Activated T-helper 2 cell treated with anti-CD3 and anti-CD28 coated beads, Interferon-gamma antibody, Interleukin-2, Interleukin-4, amounts not matched to agents 10 μg/mL and 5 μg/mL and 100 μg/mL, durations not matched to agents 14 hours and 24 hours and 36 hours (primary cell): Measurements from ENCODE around the gene GRIK3. TPM values are rescaled to one million over a fixed set of nuclear protein-coding genes. Genes with fewer than 3 reads are reported as not detected.

Experiments
- DNase-seq: peaks from one replicate; pipeline ENCODE4 v3.0.0; 2021; ENCODE audit warnings: low spot score
- H3K27ac Mint-ChIP-seq: one replicate; pipeline ENCODE4 v1.8.0; 2021; ENCODE audit warnings: mixed read lengths
- H3K27me3 Mint-ChIP-seq: one replicate; pipeline ENCODE4 v1.8.0; 2021; ENCODE audit warnings: low read depth, mixed read lengths
- H3K36me3 Mint-ChIP-seq: one replicate; pipeline ENCODE4 v1.8.0; 2021; ENCODE audit warnings: low read depth, mixed read lengths
- H3K4me1 Mint-ChIP-seq: one replicate; pipeline ENCODE4 v1.8.0; 2021; ENCODE audit warnings: low read depth, mixed read lengths
- H3K4me3 Mint-ChIP-seq: one replicate; pipeline ENCODE4 v1.8.0; 2021; ENCODE audit warnings: low read depth, mild to moderate bottlenecking, moderate library complexity, mixed read lengths
- H3K9me3 Mint-ChIP-seq: one replicate; pipeline ENCODE4 v1.8.0; 2021; ENCODE audit warnings: mixed read lengths
- intact Hi-C: fragments of 100-400 bp; cut with micrococcal nuclease; formaldehyde crosslinking; loops from one replicate; pipeline ENCODE4 v1.15.1; 2023
- total RNA-seq: library from RNA; stranded (reverse); gene quantifications from 2 replicates; pipeline ENCODE4 v1.2.3, GENCODE V29; 2022

Gene GRIK3
- total RNA-seq, 1 donor from 2014 or later: not detected

DNA sequence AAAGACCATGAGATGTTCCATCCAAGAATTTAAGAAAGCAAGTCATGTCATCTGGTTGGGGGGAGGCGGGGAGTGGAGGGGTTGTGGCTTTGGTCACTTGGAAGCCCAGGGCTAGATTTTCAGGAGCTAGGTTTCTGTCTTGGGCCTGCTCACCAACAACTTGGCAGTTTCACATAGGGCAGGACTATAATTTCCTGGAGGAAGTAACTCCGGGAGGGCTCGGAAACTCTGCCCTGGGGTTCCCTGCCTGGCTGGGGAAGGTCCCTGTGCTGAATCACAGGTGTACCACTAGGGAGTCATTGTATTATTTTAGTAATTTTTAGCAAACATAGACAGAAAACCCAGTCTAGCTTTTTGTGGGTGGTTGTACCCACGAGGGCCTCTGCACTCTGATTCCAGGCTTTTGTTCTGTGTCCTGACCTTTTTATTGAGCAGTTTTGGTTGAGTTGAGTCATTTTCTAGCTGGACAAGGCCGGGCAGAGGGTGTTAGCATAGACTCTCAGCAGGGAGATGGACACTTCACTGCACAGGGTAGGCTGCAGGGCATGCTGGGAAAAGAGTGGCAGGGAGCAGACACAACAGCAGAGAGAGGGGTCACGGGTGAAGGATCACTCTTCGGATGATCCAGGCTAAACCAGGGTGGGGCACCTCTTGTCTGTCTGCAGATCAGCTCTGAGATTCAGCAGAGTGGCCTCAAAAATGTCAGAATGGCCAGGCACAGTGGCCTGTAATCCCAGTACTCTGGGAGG is 144.7 kb downstream of the GRIK3 start:
- DNase-seq: peak; percentile 3
- Mint-ChIP-seq H3K4me1 (no peaks in the 10 kb centered on the region), H3K36me3 (no peaks in the 10 kb centered on the region), H3K9me3 (no peaks in the 10 kb centered on the region), H3K27me3 (no peaks in the 10 kb centered on the region), H3K27ac (no peak overlapping the region), H3K4me3 (no peak overlapping the region)
- intact Hi-C loops: no loop called here

DNA sequence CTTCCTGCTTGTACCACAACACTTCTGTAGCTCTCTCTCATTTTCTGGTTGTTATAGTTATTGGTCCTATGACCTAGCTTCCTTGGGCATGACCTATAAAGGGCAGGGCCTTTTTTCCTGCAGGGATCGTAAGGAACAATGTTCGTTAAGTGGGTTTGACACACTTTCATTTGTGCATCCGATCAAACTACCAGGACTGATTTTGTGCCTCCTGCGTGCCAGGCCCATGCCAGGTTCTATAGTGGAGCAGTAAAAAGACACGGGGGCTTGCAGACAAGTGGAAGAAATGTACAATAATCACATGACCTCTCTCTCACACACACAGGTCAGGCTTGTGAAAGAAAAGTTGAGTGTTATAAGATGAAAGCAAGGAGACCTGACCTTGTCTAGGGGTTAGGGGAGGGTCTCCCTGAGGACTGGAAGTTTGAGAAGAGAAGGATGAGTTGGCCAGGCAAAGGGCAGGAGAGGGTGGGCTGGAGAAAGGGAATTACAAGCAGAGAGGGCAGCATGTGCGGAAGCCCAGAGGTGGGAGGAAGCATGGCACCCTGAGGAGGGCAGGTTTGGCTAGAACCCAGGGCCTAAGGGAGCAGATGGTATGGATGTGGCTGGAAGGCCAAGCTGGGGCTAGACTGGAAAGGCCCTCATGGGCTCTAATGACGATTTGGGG is 145.4 kb downstream of the GRIK3 start:
- Mint-ChIP-seq H3K36me3 (no peaks in the 10 kb centered on the region), H3K4me3 (no peak overlapping the region), H3K4me1 (no peaks in the 10 kb centered on the region), H3K9me3 (no peaks in the 10 kb centered on the region), H3K27ac (no peak overlapping the region), H3K27me3 (no peaks in the 10 kb centered on the region)
- intact Hi-C loops: no loop called here
- DNase-seq: no peak

DNA sequence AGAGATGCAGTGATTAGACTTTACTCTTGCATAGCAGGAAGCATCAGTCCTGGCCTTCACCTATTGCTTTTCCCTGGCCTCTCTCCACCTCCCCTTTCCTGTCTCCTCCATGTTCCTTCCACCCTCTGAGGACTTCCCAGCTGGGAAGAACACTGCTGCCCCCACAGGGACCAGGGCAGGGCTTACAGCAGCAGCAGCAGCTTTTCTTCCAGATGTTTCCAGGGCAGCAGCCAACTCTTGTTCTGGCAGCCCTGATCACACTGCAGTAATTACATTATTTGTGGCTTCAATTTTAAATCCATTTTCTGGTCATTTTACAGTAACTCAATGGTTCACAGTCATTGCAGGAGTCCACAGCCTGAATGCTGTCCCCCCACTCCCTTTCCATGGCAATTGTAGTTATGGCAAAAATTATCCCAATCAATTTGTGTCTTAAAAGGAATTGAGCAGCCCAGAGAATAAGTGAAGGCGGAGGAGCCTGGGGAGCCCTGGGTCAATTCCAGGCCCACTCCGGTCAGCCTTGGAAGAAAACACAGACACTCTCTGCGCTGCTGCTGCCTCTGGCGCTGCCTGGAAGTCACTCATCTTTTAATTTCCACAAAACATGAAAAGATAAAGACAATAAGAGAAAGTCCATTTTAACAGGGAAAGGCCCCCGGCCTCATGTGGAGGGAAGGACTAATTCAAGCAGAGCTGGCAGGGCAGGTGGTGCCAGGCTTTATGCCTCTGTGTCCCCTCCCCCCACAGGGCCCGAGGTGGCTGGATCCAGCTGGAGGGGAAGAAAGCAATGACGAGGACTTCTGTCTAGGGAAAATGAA is 148.6 kb downstream of the GRIK3 start:
- Mint-ChIP-seq H3K4me3 (no peak overlapping the region), H3K36me3 (no peaks in the 10 kb centered on the region), H3K4me1 (no peaks in the 10 kb centered on the region), H3K9me3 (no peaks in the 10 kb centered on the region), H3K27ac (no peak overlapping the region), H3K27me3 (no peaks in the 10 kb centered on the region)
- DNase-seq: peak; percentile 3
- intact Hi-C loops: no loop called here

DNA sequence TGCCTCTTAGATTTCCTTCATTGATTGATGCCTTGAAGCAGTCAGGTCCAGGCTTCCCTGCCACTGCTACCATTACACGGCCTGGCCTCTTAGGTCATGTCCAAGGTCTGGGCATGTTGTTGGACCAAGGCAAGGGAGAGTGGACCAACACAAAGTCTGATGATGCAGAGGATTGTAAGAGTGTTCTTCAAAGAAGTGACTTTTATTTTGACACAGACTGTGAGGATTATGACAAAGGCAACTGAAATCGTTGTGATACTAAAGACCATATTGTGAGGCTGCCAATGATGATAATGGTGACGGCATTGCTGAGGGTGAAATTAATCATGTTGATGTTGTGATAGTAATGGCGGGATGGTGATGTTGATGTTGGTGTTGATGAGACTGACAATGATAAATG is 149.5 kb downstream of the GRIK3 start:
- Mint-ChIP-seq H3K27me3 (no peaks in the 10 kb centered on the region), H3K36me3 (no peaks in the 10 kb centered on the region), H3K27ac (no peak overlapping the region), H3K4me3 (no peak overlapping the region), H3K4me1 (no peaks in the 10 kb centered on the region), H3K9me3 (no peaks in the 10 kb centered on the region)
- DNase-seq: no peak
- intact Hi-C loops: no loop called here

DNA sequence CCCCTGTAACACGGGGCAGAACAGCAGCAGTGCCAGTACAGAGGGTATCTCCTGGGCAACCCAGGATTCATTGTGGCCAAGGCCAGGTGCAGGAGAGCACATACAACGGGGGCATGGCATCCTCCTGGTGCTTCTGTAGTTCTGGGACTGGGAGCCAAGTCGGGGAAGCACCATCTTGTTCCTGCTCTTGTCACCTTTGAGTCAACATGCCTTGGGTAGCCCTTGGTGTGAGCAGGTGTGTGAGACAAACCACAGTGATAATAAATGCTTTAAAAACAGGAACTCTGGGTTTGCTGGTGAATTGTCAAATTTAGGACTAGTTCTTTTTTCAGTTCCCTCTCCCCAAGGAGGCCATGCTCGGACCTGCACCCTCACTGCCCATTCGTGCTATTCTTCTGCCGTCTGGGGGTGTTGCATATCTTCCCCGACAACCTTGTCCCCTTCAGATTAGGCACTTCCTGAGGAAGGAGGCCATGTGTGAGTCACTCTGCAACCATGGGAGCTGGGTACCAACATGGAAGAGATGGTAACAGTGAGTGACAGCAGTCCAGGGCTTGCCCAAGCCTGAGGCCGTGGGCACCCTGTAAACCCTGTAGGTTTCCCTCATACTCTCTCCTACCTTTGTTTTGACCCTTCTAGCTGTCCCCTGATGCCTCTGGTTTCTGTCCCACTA is 150.2 kb downstream of the GRIK3 start:
- Mint-ChIP-seq H3K9me3 (no peaks in the 10 kb centered on the region), H3K27me3 (no peaks in the 10 kb centered on the region), H3K36me3 (no peaks in the 10 kb centered on the region), H3K4me1 (no peaks in the 10 kb centered on the region), H3K27ac (no peak overlapping the region), H3K4me3 (no peak overlapping the region)
- peak; percentile 4 for DNase-seq
- intact Hi-C loops: no loop called here

DNA sequence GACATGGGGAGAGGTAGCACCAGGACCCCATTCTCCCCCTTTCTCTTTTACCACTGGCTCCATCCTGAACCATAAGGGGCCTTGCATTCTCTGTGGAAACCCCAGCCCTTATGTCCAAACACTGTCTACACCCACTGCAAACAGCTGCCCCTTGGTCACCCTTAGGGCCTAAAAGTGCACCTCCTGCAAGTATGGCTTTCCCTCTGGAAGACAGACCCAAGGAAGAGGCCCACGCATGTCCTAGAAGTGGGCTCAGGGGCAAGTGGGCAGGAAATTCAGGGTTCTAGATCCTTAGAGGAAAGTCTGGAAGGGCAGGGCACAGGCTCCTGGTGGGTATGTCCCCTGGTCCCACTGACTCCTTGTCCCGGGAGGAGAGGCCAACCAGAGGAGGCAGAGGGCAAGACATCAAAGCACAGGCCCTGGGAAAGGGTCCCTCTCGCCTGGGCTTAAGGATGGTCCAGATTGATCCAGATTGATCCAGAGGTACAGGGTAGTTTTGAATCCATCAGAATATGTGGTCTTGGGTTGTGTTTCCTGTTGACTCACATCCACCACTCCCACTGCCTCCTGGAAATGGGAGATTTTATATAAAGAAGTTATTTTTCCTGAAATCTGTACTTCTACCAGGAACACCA is 150.9 kb downstream of the GRIK3 start:
- Mint-ChIP-seq H3K27ac (no peak overlapping the region), H3K27me3 (no peaks in the 10 kb centered on the region), H3K36me3 (no peaks in the 10 kb centered on the region), H3K9me3 (no peaks in the 10 kb centered on the region), H3K4me3 (no peak overlapping the region), H3K4me1 (no peaks in the 10 kb centered on the region)
- DNase-seq: peak; percentile 2
- intact Hi-C loops: no loop called here

DNA sequence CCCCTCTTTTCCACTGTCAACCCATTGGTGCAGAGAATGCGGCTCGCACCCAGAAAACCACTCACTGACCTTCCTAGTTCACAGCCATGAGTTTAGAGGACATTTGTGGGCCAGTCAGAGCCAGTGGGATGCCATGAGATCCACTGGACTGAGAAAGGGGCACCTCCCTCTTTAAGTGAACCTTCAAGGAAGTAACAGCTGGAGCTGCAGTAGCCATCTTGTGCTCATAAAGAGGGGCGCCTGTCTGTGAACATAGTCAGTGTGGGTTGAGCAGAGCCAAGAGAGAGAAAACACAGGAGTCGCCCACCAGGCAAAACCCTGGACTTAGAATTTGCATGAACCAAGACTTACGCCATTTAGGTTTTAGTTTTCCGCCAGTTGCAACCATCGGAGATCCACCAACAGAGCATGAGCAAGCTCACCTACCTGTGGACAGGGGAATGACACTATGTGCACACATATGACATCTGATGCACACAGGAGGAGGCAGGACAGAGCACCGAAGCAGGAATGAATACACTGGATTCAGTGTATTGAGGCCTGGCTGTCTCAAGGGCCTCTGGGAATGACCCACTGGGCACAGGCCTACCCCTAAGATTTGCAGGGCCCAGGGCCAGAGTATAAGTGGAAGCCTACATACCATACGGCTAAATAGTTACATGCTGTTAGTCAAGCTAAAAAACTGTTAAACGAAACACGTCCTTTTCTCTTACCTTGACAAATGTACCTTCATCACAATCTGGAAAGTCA is 151.6 kb downstream of the GRIK3 start:
- peak; percentile 3 for DNase-seq
- Mint-ChIP-seq H3K4me3 (no peak overlapping the region), H3K36me3 (no peaks in the 10 kb centered on the region), H3K4me1 (no peaks in the 10 kb centered on the region), H3K9me3 (no peaks in the 10 kb centered on the region), H3K27me3 (peaks cover under 1% of the 10 kb centered on the region), H3K27ac (no peak overlapping the region)
- intact Hi-C loops: no loop called here

DNA sequence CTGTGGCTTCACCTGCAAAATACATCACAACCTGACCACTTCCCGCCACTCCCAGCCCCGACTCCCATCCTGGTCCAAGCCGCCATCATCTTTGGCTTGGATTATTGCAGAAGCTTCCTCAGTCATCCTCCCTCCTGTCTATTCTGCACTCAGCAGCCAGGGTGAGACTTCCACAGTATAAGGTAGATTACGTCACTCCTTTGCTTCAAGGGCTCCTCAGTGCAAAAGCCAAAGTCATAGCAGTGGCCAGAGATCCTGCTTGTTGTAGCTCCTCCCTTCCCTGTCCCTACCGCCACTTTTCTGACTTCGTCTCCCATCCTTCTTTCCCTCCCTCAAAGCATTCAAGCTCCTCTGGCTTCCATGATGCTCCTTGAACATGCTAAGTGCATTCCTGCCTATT is 152.8 kb downstream of the GRIK3 start:
- no peak overlapping the region for H3K27ac Mint-ChIP-seq

DNA sequence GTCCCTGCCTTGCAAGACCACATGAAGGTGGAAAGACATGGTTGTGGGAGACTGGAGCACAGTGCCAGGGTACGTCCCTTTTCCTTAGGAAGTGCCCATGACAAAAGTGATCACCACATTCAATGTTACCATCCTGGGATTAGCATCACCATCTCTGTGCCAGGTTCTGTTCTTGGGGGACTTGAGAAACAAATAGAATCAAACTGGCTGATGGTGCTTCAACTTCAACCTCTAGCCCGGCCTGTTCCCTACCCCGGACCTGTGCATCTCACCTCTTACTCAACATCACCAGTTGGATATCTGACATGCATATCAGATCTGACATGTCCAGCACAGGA is 153.3 kb downstream of the GRIK3 start:
- Mint-ChIP-seq H3K27me3 (peaks cover 3% of the 10 kb centered on the region), H3K4me3 (no peak overlapping the region), H3K27ac (no peak overlapping the region), H3K9me3 (no peaks in the 10 kb centered on the region), H3K4me1 (no peaks in the 10 kb centered on the region), H3K36me3 (no peaks in the 10 kb centered on the region)
- intact Hi-C loops: no loop called here
- no peak for DNase-seq

More for the DNA sequence above, 152.8 kb downstream of the GRIK3 start:
- no peaks in the 10 kb centered on the region for H3K4me1 Mint-ChIP-seq
- H3K9me3 Mint-ChIP-seq: no peaks in the 10 kb centered on the region
- no peak for DNase-seq
- intact Hi-C loops: no loop called here
- H3K36me3 Mint-ChIP-seq: no peaks in the 10 kb centered on the region
- H3K27me3 Mint-ChIP-seq: peaks cover 3% of the 10 kb centered on the region
- no peak overlapping the region for H3K4me3 Mint-ChIP-seq

DNA sequence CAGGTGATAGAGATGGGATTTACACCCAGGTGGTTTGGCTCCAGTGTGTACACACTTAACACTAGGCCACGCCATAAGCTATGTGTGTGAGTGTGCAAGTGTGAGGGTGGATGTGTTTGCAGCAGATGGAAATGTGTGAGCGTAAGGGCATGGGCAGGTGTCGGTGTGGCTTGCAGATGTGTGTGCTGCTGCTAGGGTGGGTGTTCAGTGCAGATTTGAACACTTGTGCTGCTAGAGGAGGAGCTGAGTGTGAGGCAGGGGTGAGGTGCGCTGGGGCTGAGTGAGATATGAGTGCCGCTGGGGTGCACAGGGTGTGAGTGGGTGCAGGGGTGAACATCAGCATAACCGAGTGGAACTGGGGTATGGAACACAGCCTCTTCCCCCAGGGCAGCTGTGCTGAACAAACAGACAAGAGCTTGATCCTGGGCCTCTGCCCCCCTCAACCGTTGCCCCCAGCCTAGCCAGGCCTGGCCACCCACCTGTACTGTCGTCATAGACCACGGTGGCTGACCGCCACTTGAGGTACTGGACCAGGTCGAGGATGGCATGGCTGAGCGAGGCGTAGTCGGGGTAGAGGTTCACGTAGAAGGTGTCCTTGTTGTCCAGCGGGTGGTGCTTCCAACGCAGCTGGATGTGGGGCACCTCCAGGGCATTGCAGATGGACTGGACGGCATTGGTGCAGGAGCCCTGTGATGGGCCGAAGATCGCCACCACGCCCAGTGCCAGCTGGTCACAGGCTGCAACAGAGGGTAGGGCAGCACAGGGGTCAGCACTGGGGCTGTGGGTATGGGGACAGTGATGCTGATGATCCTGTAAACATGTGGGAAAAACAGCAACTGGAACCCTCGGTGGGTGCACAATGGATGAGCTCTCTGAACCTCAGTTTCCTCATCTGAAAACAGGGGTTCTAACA is 153.9 kb downstream of the GRIK3 start:
- intact Hi-C loops: no loop called here
- no peaks in the 10 kb centered on the region for H3K9me3 Mint-ChIP-seq
- no peak overlapping the region for H3K27ac Mint-ChIP-seq
- H3K36me3 Mint-ChIP-seq: no peaks in the 10 kb centered on the region
- peaks cover 3% of the 10 kb centered on the region for H3K27me3 Mint-ChIP-seq
- no peak overlapping the region for H3K4me3 Mint-ChIP-seq
- H3K4me1 Mint-ChIP-seq: no peaks in the 10 kb centered on the region
- DNase-seq: peak; percentile 3

DNA sequence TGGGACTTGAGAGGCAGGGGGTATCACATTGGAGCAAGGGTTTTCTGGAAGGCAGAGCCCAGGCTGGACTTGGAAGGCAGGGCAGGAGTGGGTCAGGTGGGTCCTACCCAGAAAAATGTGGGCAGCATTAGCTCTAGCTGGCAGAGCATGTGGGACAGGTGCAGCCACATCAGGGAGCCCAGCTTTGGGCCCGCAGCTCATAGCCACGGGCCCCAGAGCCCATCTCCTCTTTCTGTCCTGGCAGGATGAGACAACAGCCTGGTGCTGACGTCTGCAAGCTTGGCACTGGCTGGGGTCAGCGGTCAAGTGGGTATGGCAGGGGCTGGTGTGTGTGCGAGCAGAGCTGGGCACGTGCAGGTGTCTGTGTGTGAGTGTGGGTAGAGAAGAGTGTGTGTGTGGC is 154.7 kb downstream of the GRIK3 start:
- H3K9me3 Mint-ChIP-seq: no peaks in the 10 kb centered on the region
- H3K36me3 Mint-ChIP-seq: no peaks in the 10 kb centered on the region
- no peak for DNase-seq
- no peaks in the 10 kb centered on the region for H3K4me1 Mint-ChIP-seq
- no peak overlapping the region for H3K27ac Mint-ChIP-seq
- H3K4me3 Mint-ChIP-seq: no peak overlapping the region
- peaks cover 3% of the 10 kb centered on the region for H3K27me3 Mint-ChIP-seq
- intact Hi-C loops: no loop called here
